DND-41 (cell line): ENCODE data around the gene STK11IP.

Experiments used
- ATAC-seq: fragments of 200-7000 bp; cut with Tn5 transposase; 3 replicates; pipeline ENCODE4 v1.9.1; 2021; ENCODE audit warnings: low read depth; ENCODE audit not compliant: insufficient read depth
- DNase-seq: peaks from one replicate; pipeline ENCODE4 v3.0.0-alpha.2; 2020
- H2AFZ ChIP-seq: 2 replicates; pipeline ENCODE4 v1.6.0; 2012; ENCODE audit warnings: low read depth, low read length
- H3K27ac ChIP-seq: 2 replicates; pipeline ENCODE4 v1.5.1; 2012; ENCODE audit warnings: low read length, inconsistent platforms
- H3K27me3 ChIP-seq: fragments of 200-600 bp; sonication (generic); 2 replicates; pipeline ENCODE4 v1.6.0; 2012; ENCODE audit warnings: low read length, mild to moderate bottlenecking, inconsistent platforms; ENCODE audit not compliant: insufficient read depth, poor library complexity
- H3K36me3 ChIP-seq: 2 replicates; pipeline ENCODE4 v1.5.1; 2012; ENCODE audit warnings: low read length, inconsistent platforms; ENCODE audit not compliant: insufficient read depth
- H3K4me1 ChIP-seq: 2 replicates; pipeline ENCODE4 v1.5.1; 2012; ENCODE audit warnings: mild to moderate bottlenecking, low read length; ENCODE audit not compliant: insufficient read depth
- H3K4me2 ChIP-seq: 2 replicates; pipeline ENCODE4 v1.6.0; 2012; ENCODE audit warnings: mild to moderate bottlenecking, moderate library complexity, low read length, inconsistent platforms; ENCODE audit not compliant: insufficient read depth
- H3K4me3 ChIP-seq, 2 experiments: fragments of 200-600 bp in 1 of 2; shearing (Covaris generic) in 1 of 2; 2 replicates each; pipeline ENCODE4 v1.5.1; 2012 to 2016; ENCODE audit warnings: inconsistent platforms in 2 of 2, low read length in 2 of 2, mild to moderate bottlenecking in 2 of 2, low read depth in 1 of 2, moderate library complexity in 1 of 2
- H3K79me2 ChIP-seq: 2 replicates; pipeline ENCODE4 v1.6.0; 2012; ENCODE audit warnings: low read length, inconsistent platforms; ENCODE audit not compliant: insufficient read depth
- H3K9ac ChIP-seq: 2 replicates; pipeline ENCODE4 v1.6.0; 2012; ENCODE audit warnings: low read depth, mild to moderate bottlenecking, inconsistent platforms, low read length, moderate library complexity
- H3K9me3 ChIP-seq: 2 replicates; pipeline ENCODE4 v1.5.1; 2012; ENCODE audit warnings: low read length, moderate library complexity, mild to moderate bottlenecking, inconsistent platforms; ENCODE audit not compliant: insufficient read depth, severe bottlenecking
- H4K20me1 ChIP-seq: 2 replicates; pipeline ENCODE4 v1.6.0; 2012; ENCODE audit warnings: low read length; ENCODE audit not compliant: insufficient read depth
- CTCF ChIP-seq: IDR thresholded peaks from 2 replicates; pipeline ENCODE4 v1.5.1; 2012; ENCODE audit warnings: borderline replicate concordance, low read length, moderate library complexity, mild to moderate bottlenecking; ENCODE audit not compliant: poor library complexity, severe bottlenecking; ENCODE audit errors: extremely low read depth
- EZH2 ChIP-seq: IDR thresholded peaks from 3 replicates; pipeline ENCODE4 v1.6.1; 2012; ENCODE audit warnings: borderline replicate concordance, low read depth, mild to moderate bottlenecking, moderate library complexity, low read length, inconsistent platforms; ENCODE audit not compliant: severe bottlenecking

Gene STK11IP

GRCh38 chr2:219621935-219622334 is 24.3 kb downstream of the STK11IP start:
- Histone ChIP-seq H3K36me3 (no peaks in the 10 kb centered on the region), H3K4me2 (no peak overlapping the region), H3K27me3 (peaks cover 5% of the 10 kb centered on the region), H4K20me1 (no peaks in the 10 kb centered on the region), H3K4me1 (no peaks in the 10 kb centered on the region), H3K4me3 (no peak overlapping the region), H3K79me2 (no peaks in the 10 kb centered on the region), H3K9me3 (no peaks in the 10 kb centered on the region), H2AFZ (no peak overlapping the region), H3K27ac (no peak overlapping the region), H3K9ac (no peak overlapping the region)
- TF ChIP-seq EZH2 (no peak), CTCF (no peak)
- no peak for ATAC-seq
- no peak for DNase-seq

- H3K4me1 ChIP-seq: no peaks in the 10 kb centered on the region
- no peak overlapping the region for H3K9ac ChIP-seq
- H3K36me3 ChIP-seq: no peaks in the 10 kb centered on the region
- H3K4me2 ChIP-seq: no peak overlapping the region
- ATAC-seq (no peak), DNase-seq (no peak)
- H3K27me3 ChIP-seq: peaks cover 5% of the 10 kb centered on the region
- TF ChIP-seq CTCF (no peak), EZH2 (no peak)
- no peak overlapping the region for H3K4me3 ChIP-seq
- H3K79me2 ChIP-seq: no peaks in the 10 kb centered on the region
- no peaks in the 10 kb centered on the region for H3K9me3 ChIP-seq
- H4K20me1 ChIP-seq: no peaks in the 10 kb centered on the region
- no peak overlapping the region for H3K27ac ChIP-seq
- no peak overlapping the region for H2AFZ ChIP-seq
Measured at GRCh38 chr2:219622472-219622871, 24.8 kb downstream of the STK11IP start.

GRCh38 chr2:219624565-219624964 is 26.9 kb downstream of the STK11IP start:
- ATAC-seq: no peak
- Histone ChIP-seq H3K27me3 (peaks cover 5% of the 10 kb centered on the region), H4K20me1 (no peaks in the 10 kb centered on the region), H3K9me3 (no peaks in the 10 kb centered on the region), H3K9ac (no peak overlapping the region), H3K4me2 (no peak overlapping the region), H3K36me3 (no peaks in the 10 kb centered on the region), H3K4me1 (no peaks in the 10 kb centered on the region), H3K27ac (no peak overlapping the region), H3K4me3 (no peak overlapping the region), H2AFZ (no peak overlapping the region), H3K79me2 (no peaks in the 10 kb centered on the region)
- no peak for DNase-seq
- TF ChIP-seq CTCF (no peak), EZH2 (no peak)

GRCh38 chr2:219625179-219625578 is 27.5 kb downstream of the STK11IP start:
- Histone ChIP-seq H2AFZ (no peak overlapping the region), H3K27ac (no peak overlapping the region), H3K9me3 (no peaks in the 10 kb centered on the region), H3K36me3 (no peaks in the 10 kb centered on the region), H4K20me1 (no peaks in the 10 kb centered on the region), H3K9ac (no peak overlapping the region), H3K4me1 (no peaks in the 10 kb centered on the region), H3K4me2 (no peak overlapping the region), H3K79me2 (no peaks in the 10 kb centered on the region), H3K4me3 (no peak overlapping the region), H3K27me3 (peaks cover 5% of the 10 kb centered on the region)
- DNase-seq (no peak), ATAC-seq (no peak)
- TF ChIP-seq CTCF: no peak
- no peak for TF ChIP-seq EZH2
